HEK293T (cell line): ENCODE measurements around the gene SPRED3.

Experiments
- ARNT ChIP-seq: fragments of 450-650 bp; IDR thresholded peaks from 2 replicates; pipeline ENCODE4 v1.6.1; 2017; ENCODE audit warnings: mild to moderate bottlenecking
- BHLHE40 ChIP-seq: fragments of 450-650 bp; IDR thresholded peaks from 2 replicates; pipeline ENCODE4 v1.6.1; 2016; ENCODE audit warnings: mild to moderate bottlenecking, moderate library complexity, borderline replicate concordance
- CTBP1 ChIP-seq: fragments of 450-650 bp; IDR thresholded peaks from 2 replicates; pipeline ENCODE4 v1.6.1; 2016; ENCODE audit warnings: borderline replicate concordance
- ELF4 ChIP-seq: fragments of 450-650 bp; IDR thresholded peaks from 2 replicates; pipeline ENCODE4 v1.6.1; 2017; ENCODE audit warnings: antibody characterized with exemption
- FOXA1 ChIP-seq: fragments of 450-650 bp; IDR thresholded peaks from 2 replicates; pipeline ENCODE4 v1.6.1; 2016; ENCODE audit warnings: mild to moderate bottlenecking
- FOXK2 ChIP-seq: fragments of 450-650 bp; IDR thresholded peaks from 2 replicates; pipeline ENCODE4 v1.6.1; 2016; ENCODE audit warnings: mild to moderate bottlenecking
- HDGF ChIP-seq: fragments of 450-650 bp; IDR thresholded peaks from 2 replicates; pipeline ENCODE4 v1.6.1; 2017; ENCODE audit warnings: antibody characterized with exemption, borderline replicate concordance
- NFRKB ChIP-seq: fragments of 450-650 bp; IDR thresholded peaks from 2 replicates; pipeline ENCODE4 v1.6.1; 2016; ENCODE audit warnings: mild to moderate bottlenecking, moderate library complexity
- SP1 ChIP-seq: fragments of 450-650 bp; IDR thresholded peaks from 2 replicates; pipeline ENCODE4 v1.6.1; 2017
- SUZ12 ChIP-seq: fragments of 450-650 bp; IDR thresholded peaks from 2 replicates; pipeline ENCODE4 v1.6.1; 2016; ENCODE audit warnings: mild to moderate bottlenecking
- TARDBP ChIP-seq: fragments of 450-650 bp; IDR thresholded peaks from 2 replicates; pipeline ENCODE4 v1.6.1; 2016
- TF ChIP-seq, protein P1 (sequence below): fragments of 450-650 bp; IDR thresholded peaks from 2 replicates; pipeline ENCODE4 v1.6.1; 2016

DNA sequence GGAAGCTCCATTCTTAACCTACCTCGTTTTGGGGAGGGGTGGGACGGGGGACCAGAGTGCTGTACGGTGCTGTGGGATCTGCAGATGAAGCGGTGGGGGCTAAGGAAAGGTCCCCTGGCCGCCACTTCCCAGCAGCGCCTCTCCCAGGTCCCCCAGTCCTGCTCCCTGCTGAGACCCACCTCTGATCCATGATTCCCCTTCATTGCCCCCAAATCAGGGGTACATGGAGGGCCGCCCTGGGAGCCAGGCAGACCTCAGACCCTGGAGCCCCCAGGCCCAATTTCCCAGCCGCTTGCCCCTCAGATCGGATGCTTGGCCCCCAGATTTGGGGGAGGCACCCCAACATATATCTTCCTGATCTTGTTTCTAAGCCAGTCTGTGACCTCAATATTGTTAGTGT, 10.6 kb downstream of the SPRED3 start:
- TF ChIP-seq FOXA1, result no peak
- no peak for TF ChIP-seq ELF4
- no peak for TF ChIP-seq SP1
- no peak for TF ChIP-seq BHLHE40
- no peak for TF ChIP-seq ARNT
- TF ChIP-seq, protein P1, sequence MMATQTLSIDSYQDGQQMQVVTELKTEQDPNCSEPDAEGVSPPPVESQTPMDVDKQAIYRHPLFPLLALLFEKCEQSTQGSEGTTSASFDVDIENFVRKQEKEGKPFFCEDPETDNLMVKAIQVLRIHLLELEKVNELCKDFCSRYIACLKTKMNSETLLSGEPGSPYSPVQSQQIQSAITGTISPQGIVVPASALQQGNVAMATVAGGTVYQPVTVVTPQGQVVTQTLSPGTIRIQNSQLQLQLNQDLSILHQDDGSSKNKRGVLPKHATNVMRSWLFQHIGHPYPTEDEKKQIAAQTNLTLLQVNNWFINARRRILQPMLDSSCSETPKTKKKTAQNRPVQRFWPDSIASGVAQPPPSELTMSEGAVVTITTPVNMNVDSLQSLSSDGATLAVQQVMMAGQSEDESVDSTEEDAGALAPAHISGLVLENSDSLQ, result no peak
- TF ChIP-seq SUZ12, result no peak
- no peak for TF ChIP-seq NFRKB
- TF ChIP-seq FOXK2, result no peak
- TF ChIP-seq TARDBP, result no peak
- TF ChIP-seq CTBP1, result no peak
- TF ChIP-seq HDGF, result no peak
